K562 (cell line): Measurements from ENCODE around the gene C1orf167. TPM values are rescaled to one million over a fixed set of nuclear protein-coding genes. Genes with fewer than 3 reads are reported as not detected.

ENCODE experiments used
- CHCHD3 ChIP-seq: fragments of 250-450 bp; sonication (Bioruptor Pico); IDR thresholded peaks from 2 replicates; pipeline ENCODE4 v2.1.2; 2022; ENCODE audit warnings: mild to moderate bottlenecking
- ERF ChIP-seq: fragments of 450-650 bp; formaldehyde crosslinking; IDR thresholded peaks from 2 replicates; pipeline ENCODE4 v1.4.0; 2020; ENCODE audit warnings: mild to moderate bottlenecking, mixed read lengths
- ILF3 ChIP-seq: fragments of 450-650 bp; IDR thresholded peaks from 2 replicates; pipeline ENCODE4 v1.6.1; 2018; ENCODE audit warnings: antibody characterized with exemption, mild to moderate bottlenecking, moderate library complexity, borderline replicate concordance
- JUND ChIP-seq, 2 experiments: IDR thresholded peaks; 2 replicates in 1 of 2; 3 replicates in 1 of 2; pipeline ENCODE4 v1.6.1; 2011; ENCODE audit warnings: borderline replicate concordance in 2 of 2, low read depth in 2 of 2, low read length in 2 of 2, improper control_type of control experiment in 1 of 2, missing biosample characterization in 1 of 2, missing genetic modification characterization in 1 of 2, missing genetic modification reagents in 1 of 2
- MAFF ChIP-seq: IDR thresholded peaks from 2 replicates; pipeline ENCODE4 v1.6.1; 2012; ENCODE audit warnings: low read length, improper control_type of control experiment
- NFIC ChIP-seq: fragments of 450-650 bp; IDR thresholded peaks from 2 replicates; pipeline ENCODE4 v1.6.1; 2017; ENCODE audit warnings: mild to moderate bottlenecking, inconsistent platforms
- POLR2AphosphoS2 ChIP-seq: IDR thresholded peaks from 2 replicates; pipeline ENCODE4 v1.6.1; 2012; ENCODE audit warnings: low read length, improper control_type of control experiment
- POLR2H ChIP-seq: IDR thresholded peaks from 2 replicates; pipeline ENCODE4 v1.6.1; 2016; ENCODE audit warnings: missing genetic modification characterization, low read depth, mild to moderate bottlenecking, control low read depth, missing compliant biosample characterization, moderate library complexity
- SIX5 ChIP-seq, 2 experiments: IDR thresholded peaks; 2 replicates each; pipeline ENCODE4 v1.6.1; 2011; ENCODE audit warnings: low read length in 2 of 2, borderline replicate concordance in 1 of 2, low read depth in 1 of 2, mild to moderate bottlenecking in 1 of 2, moderate library complexity in 1 of 2; ENCODE audit not compliant: insufficient read depth in 1 of 2
- ZBTB5 ChIP-seq: fragments of 450-650 bp; IDR thresholded peaks from 2 replicates; pipeline ENCODE4 v1.6.1; 2017; ENCODE audit warnings: antibody characterized with exemption
- ZNF217 ChIP-seq: sonication (generic); formaldehyde crosslinking; IDR thresholded peaks from 2 replicates; pipeline ENCODE4 v1.8.0; 2022; ENCODE audit warnings: mild to moderate bottlenecking, missing genetic modification reagents
- ZNF3 ChIP-seq: fragments of 250-450 bp; sonication (Bioruptor Pico); IDR thresholded peaks from 2 replicates; pipeline ENCODE4 v1.5.0; 2021; ENCODE audit warnings: mild to moderate bottlenecking, moderate library complexity
- ZNF354B ChIP-seq: fragments of 250-450 bp; sonication (Bioruptor Pico); IDR thresholded peaks from 2 replicates; pipeline ENCODE4 v1.4.0; 2020
- ZNF583 ChIP-seq: fragments of 250-450 bp; sonication (Bioruptor Pico); IDR thresholded peaks from 2 replicates; pipeline ENCODE4 v1.4.0; 2020
- ZNF696 ChIP-seq: fragments of 250-450 bp; sonication (Bioruptor Pico); conservative IDR thresholded peaks from 2 replicates; pipeline ENCODE4 v1.4.0; 2020; ENCODE audit warnings: mild to moderate bottlenecking, moderate library complexity
- polyA plus RNA-seq, 8 experiments: library from polyadenylated mRNA; depleted of rRNA in 4 of 8; stranded (reverse) in 5 of 8; unstranded in 3 of 8; fragments of >200 nt; fragmentation: Nextera tagmentation in 2 of 8; fragmentation: Illumina TruSeq in 1 of 8; extraction: Ambion mirVana in 2 of 8; extraction: Trizol in 1 of 8; gene quantifications; 2 replicates each; pipeline versions ENCODE4 v1.2.1 to v1.2.3, GENCODE V29; 2011 to 2014; ENCODE audit warnings: inconsistent platforms in 1 of 8, missing spikeins in 1 of 8
- total RNA-seq, 7 experiments: library from RNA; depleted of rRNA in 6 of 7; stranded (reverse); fragments of >200 nt in 6 of 7; fragmentation: Illumina TruSeq in 2 of 7; extraction: Trizol in 2 of 7; gene quantifications; 2 replicates each; pipeline versions ENCODE4 v1.2.1 to v1.2.3, GENCODE V29; 2011 to 2021; ENCODE audit warnings: low replicate concordance in 1 of 7
- TF ChIP-seq, protein P1 (sequence below): fragments of 450-650 bp; IDR thresholded peaks from 2 replicates; pipeline ENCODE4 v1.6.1; 2016; ENCODE audit warnings: mild to moderate bottlenecking, moderate library complexity

The C1orf167 gene
- total and polyA plus RNA-seq, 9 of the 15 experiments (the other 6 are each of a cell fraction or from before 2014, with no cell fraction given): 0.22 to 0.86 (median 0.31) TPM; not detected in 2

DNA sequence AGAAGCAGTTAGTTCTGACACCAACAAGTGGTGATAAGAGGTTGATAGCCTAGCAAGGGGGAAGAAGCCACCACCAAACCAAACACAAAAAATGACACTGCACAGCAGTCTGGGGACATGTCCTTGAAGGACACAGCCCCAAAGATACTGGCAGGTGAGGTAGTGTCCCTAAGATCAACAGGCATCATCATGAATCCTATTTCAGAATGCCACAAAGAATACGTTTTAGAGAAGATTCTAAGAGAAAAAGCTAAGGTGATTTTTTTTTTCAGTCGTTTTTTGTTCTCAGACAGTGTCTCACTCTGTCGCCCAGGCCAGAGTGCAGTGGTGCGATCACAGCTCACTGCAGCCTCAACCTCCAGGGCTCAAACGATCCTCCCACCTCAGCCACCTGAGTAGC lies 24.2 kb downstream of the C1orf167 start (continued):
- TF ChIP-seq ILF3 (0 out of 2 replicates have a peak, but pooled peaks have one; percentile 26), ZNF217 (CRISPR knock-in tag) (no peak), MAFF (no peak), ZNF3 (CRISPR knock-in tag) (0 out of 2 replicates have a peak, but pooled peaks have one; percentile 17), POLR2AphosphoS2 (peak; percentile 72), ZNF583 (no peak), ZNF354B (no peak), SIX5 (IDR thresholded peaks at IDR 0.05; ENCODE audit: borderline replicate concordance in 1 of 2, insufficient read depth in 1 of 2, low read depth in 1 of 2, low read length in 2 of 2) (no peak), POLR2H (tag) (peak; percentile 58; the same call in 1 of the 2 replicates), ZNF696 (peak; percentile 57; the same call in 1 of the 2 replicates), ERF (peak; percentile 32; the same call in 1 of the 2 replicates), CHCHD3 (CRISPR knock-in tag) (peak; percentile 42; the same call in 1 of the 2 replicates), NFIC (no peak), JUND (IDR thresholded peaks at IDR 0.05; ENCODE audit: borderline replicate concordance, low read depth, low read length) (no peak), JUND (tag; IDR thresholded peaks at IDR 0.05; ENCODE audit: borderline replicate concordance, low read depth, low read length) (no peak; the same call in 2 of the 3 replicates), ZBTB5 (no peak)
- TF ChIP-seq, protein P1, sequence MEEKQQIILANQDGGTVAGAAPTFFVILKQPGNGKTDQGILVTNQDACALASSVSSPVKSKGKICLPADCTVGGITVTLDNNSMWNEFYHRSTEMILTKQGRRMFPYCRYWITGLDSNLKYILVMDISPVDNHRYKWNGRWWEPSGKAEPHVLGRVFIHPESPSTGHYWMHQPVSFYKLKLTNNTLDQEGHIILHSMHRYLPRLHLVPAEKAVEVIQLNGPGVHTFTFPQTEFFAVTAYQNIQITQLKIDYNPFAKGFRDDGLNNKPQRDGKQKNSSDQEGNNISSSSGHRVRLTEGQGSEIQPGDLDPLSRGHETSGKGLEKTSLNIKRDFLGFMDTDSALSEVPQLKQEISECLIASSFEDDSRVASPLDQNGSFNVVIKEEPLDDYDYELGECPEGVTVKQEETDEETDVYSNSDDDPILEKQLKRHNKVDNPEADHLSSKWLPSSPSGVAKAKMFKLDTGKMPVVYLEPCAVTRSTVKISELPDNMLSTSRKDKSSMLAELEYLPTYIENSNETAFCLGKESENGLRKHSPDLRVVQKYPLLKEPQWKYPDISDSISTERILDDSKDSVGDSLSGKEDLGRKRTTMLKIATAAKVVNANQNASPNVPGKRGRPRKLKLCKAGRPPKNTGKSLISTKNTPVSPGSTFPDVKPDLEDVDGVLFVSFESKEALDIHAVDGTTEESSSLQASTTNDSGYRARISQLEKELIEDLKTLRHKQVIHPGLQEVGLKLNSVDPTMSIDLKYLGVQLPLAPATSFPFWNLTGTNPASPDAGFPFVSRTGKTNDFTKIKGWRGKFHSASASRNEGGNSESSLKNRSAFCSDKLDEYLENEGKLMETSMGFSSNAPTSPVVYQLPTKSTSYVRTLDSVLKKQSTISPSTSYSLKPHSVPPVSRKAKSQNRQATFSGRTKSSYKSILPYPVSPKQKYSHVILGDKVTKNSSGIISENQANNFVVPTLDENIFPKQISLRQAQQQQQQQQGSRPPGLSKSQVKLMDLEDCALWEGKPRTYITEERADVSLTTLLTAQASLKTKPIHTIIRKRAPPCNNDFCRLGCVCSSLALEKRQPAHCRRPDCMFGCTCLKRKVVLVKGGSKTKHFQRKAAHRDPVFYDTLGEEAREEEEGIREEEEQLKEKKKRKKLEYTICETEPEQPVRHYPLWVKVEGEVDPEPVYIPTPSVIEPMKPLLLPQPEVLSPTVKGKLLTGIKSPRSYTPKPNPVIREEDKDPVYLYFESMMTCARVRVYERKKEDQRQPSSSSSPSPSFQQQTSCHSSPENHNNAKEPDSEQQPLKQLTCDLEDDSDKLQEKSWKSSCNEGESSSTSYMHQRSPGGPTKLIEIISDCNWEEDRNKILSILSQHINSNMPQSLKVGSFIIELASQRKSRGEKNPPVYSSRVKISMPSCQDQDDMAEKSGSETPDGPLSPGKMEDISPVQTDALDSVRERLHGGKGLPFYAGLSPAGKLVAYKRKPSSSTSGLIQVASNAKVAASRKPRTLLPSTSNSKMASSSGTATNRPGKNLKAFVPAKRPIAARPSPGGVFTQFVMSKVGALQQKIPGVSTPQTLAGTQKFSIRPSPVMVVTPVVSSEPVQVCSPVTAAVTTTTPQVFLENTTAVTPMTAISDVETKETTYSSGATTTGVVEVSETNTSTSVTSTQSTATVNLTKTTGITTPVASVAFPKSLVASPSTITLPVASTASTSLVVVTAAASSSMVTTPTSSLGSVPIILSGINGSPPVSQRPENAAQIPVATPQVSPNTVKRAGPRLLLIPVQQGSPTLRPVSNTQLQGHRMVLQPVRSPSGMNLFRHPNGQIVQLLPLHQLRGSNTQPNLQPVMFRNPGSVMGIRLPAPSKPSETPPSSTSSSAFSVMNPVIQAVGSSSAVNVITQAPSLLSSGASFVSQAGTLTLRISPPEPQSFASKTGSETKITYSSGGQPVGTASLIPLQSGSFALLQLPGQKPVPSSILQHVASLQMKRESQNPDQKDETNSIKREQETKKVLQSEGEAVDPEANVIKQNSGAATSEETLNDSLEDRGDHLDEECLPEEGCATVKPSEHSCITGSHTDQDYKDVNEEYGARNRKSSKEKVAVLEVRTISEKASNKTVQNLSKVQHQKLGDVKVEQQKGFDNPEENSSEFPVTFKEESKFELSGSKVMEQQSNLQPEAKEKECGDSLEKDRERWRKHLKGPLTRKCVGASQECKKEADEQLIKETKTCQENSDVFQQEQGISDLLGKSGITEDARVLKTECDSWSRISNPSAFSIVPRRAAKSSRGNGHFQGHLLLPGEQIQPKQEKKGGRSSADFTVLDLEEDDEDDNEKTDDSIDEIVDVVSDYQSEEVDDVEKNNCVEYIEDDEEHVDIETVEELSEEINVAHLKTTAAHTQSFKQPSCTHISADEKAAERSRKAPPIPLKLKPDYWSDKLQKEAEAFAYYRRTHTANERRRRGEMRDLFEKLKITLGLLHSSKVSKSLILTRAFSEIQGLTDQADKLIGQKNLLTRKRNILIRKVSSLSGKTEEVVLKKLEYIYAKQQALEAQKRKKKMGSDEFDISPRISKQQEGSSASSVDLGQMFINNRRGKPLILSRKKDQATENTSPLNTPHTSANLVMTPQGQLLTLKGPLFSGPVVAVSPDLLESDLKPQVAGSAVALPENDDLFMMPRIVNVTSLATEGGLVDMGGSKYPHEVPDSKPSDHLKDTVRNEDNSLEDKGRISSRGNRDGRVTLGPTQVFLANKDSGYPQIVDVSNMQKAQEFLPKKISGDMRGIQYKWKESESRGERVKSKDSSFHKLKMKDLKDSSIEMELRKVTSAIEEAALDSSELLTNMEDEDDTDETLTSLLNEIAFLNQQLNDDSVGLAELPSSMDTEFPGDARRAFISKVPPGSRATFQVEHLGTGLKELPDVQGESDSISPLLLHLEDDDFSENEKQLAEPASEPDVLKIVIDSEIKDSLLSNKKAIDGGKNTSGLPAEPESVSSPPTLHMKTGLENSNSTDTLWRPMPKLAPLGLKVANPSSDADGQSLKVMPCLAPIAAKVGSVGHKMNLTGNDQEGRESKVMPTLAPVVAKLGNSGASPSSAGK: no peak
